Urinary bladder (tissue), 2 donors: Measurements from ENCODE around the gene TRMT10B. TPM values are rescaled to one million over a fixed set of nuclear protein-coding genes. Genes with fewer than 3 reads are reported as not detected.

Experiments
- polyA plus RNA-seq: library from polyadenylated mRNA; stranded (reverse); fragments of 200-250 nt; gene quantifications from one replicate; pipeline ENCODE4 v1.2.3, GENCODE V29; 2013
- total RNA-seq: library from RNA; depleted of rRNA; stranded (reverse); fragments of >200 nt; gene quantifications from one replicate; pipeline ENCODE4 v1.2.3, GENCODE V29; 2014
- donor health status: healthy.

The TRMT10B gene
- total and polyA plus RNA-seq, 2 donors: 6.6 to 9.5 TPM

Other genes starting within 250 kb of the TRMT10B start
- 9.5 TPM for gene FBXO10, start 177.4 kb upstream of the TRMT10B start, total RNA-seq
- 5.9 TPM for gene FBXO10, start 177.4 kb upstream of the TRMT10B start, polyA plus RNA-seq
- 95.4 TPM for gene TOMM5, start 161.2 kb upstream of the TRMT10B start, total RNA-seq
- 88.6 TPM for gene TOMM5, start 161.2 kb upstream of the TRMT10B start, polyA plus RNA-seq
- gene FRMPD1, start 102.9 kb upstream of the TRMT10B start, total RNA-seq: 1.1 TPM
- 0.03 TPM for gene FRMPD1, start 102.9 kb upstream of the TRMT10B start, polyA plus RNA-seq
- 45.2 TPM for gene EXOSC3, start 31.3 kb downstream of the TRMT10B start, total RNA-seq
- gene EXOSC3, start 31.3 kb downstream of the TRMT10B start, polyA plus RNA-seq: 28.4 TPM
- 39.0 TPM for gene DCAF10, start 47.0 kb downstream of the TRMT10B start, total RNA-seq
- 15.0 TPM for gene DCAF10, start 47.0 kb downstream of the TRMT10B start, polyA plus RNA-seq
- gene SLC25A51, start 150.3 kb downstream of the TRMT10B start, total RNA-seq: 52.1 TPM
- 8.0 TPM for gene SLC25A51, start 150.3 kb downstream of the TRMT10B start, polyA plus RNA-seq